Left forelimb (tissue), 1 donor: ENCODE data around the gene CGRRF1.

Experiments
- DNase-seq: peaks from one replicate; pipeline ENCODE4 v3.0.0-alpha.2; 2018; ENCODE audit warnings: low spot score

The CGRRF1 gene, protein sequence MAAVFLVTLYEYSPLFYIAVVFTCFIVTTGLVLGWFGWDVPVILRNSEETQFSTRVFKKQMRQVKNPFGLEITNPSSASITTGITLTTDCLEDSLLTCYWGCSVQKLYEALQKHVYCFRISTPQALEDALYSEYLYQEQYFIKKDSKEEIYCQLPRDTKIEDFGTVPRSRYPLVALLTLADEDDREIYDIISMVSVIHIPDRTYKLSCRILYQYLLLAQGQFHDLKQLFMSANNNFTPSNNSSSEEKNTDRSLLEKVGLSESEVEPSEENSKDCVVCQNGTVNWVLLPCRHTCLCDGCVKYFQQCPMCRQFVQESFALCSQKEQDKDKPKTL

DNA sequence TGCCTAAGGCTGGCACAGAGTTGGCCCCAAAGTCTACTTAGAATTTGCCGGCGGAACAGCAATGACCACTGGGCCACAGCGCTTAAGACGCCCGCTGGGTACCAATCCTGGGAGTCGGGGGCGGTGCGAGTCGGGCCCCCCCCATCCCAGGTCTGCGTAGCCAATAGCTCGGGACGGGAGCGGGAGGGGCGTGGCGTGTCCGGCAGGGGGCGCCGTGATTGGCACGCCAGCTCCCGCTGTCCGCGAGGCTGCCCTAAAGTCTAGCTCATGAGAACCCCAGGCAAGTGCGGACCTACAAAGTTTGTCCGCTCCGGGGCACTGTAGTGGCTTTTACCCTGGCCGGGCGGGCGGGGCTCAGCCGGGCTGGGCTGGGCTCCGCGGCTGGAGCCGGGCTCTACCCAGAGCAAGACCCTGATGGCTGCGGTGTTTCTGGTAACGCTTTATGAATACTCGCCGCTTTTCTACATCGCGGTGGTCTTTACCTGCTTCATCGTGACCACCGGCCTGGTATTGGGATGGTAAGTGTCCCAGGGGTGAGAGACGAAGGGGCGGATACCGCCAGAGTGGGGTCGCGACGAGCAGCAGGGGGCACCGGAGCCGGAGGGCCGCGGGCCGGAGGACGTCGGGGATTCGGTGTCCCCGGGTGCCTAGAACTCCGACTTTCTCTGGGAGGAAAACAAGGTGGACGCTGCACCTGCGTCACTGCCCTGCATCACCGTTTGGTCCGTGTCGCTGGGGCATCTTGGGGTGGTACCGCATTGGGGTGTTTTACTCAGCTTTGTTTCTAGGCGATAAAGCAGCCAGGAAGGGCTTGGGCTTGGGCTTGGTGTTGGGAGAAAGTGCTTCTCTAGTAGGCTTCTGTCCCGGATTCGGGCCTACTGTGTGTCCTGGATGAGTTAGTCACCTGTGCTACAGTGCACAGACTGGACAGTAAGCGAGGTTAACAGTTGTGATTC is at the start of gene CGRRF1:
CGRRF1 (plus strand) TSS at position 361 of the 956 bp plus-strand sequence; CDS start at position 415, 54 bp downstream.
- DNase-seq, result peak; percentile 98

DNA sequence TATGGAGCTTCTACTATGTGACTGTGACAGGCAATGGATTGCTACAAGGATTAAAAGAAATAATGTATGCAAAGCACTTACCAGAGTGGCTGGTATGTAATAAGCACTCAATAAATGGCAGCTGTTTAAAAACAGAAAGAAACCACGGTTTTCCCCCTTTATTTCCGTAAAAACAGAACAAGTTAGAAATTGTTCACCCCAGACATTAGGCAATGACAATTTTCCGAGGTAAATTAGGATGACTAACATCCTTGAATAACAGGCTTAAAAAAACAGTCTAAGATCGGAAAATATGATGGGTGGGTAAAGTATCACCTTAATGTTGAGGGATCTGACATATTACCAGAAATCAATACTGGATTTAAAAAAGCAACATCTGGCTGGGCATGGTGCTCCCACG is 47.7 kb upstream of the CGRRF1 start:
- no peak for DNase-seq

DNA sequence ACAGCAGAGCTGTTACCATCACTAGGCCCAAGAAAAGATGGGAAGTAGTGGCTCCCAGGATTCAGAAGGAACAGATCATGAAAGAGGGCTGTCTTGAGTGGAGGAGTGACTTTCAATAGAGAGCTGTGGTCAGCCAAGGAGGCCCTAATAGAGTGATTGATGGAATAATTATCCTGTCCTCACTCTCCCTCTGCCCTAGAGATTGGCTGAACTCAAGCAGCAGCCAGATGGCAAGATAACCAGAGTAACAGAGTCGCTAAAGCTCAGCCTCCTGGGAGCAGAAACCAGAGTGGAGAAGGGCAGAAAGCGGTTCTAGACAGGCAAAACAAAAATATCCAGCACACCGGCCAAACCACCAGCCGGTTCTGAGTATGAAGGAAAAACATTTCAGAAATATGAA is 44.1 kb upstream of the CGRRF1 start:
- DNase-seq, result no peak

DNA sequence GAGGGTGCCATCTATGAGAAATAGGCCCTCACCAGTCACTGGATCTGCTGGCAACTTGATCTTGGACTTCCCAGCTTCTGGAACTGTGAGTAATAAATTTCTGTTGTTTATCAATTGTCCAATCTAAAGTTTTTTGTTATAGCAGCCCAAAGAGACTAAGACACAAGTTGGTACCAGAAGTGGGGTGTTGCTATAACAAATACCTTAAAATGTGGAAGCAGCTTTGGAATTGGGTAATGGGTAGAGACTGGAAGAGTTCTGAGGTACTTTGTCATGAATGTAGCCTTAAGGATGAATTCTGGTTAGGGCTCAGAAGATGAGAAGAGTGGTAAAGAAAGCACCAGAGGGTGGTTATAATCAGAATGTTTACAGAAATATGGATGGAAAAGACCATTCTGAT is 42.4 kb upstream of the CGRRF1 start:
- no peak for DNase-seq

DNA sequence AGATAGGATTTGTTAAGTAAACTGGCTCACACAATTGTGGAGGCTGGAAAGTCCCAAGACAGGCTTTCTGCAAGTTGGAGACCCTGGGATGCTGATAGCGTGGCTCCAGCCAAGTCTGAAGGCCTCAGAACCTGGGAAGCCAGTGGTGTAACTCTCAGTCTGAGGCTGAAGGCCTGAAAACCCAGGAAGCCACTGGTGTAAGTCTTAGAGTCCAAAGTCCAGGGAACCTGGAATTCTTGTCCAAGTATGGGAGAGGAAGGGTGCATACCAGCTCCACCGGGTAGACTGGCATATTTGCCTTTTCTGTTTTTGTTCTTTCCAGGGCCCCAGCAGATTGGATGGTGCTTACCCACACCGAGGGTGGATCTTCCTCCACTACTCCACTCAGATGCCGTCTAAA is 39.0 kb upstream of the CGRRF1 start:
- no peak for DNase-seq

DNA sequence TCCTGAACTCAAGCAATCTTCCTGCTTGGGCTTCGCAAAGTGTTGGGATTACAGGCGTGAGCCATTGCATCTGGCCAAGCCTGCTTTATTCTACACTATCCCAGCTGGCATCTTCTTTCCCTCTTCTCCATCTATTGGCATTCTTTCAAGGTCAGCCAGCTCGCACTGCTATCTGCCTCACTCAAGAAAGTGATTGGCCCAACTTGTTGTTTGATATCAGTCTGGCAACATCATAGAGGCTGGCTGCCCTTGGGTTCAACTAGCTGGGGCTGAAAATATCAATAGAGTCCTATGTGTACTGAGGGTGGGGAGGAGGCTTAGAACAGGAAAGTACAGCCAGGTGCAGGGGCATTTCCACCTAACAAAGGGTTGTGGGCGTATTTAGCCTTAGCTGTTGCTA is 38.1 kb upstream of the CGRRF1 start:
- no peak for DNase-seq

DNA sequence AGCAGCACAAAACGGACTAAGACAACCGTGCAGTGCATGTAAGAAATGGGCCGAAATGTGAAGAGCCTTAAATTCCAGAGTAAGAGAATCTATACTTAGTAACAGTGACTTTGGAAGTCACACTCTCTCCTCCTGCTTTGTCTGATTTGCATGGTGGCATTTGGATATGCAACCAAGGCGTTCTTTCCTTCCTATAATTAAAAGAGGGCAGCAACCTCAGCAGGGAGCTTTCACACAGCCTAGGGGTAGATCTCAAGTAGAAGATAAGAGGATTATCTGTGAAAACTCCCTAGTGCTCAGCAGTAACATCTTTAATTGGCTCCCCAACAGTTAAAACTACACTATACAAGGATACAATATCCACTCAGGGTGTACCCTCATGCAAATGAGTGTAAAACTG is 37.4 kb upstream of the CGRRF1 start:
- DNase-seq, result no peak

DNA sequence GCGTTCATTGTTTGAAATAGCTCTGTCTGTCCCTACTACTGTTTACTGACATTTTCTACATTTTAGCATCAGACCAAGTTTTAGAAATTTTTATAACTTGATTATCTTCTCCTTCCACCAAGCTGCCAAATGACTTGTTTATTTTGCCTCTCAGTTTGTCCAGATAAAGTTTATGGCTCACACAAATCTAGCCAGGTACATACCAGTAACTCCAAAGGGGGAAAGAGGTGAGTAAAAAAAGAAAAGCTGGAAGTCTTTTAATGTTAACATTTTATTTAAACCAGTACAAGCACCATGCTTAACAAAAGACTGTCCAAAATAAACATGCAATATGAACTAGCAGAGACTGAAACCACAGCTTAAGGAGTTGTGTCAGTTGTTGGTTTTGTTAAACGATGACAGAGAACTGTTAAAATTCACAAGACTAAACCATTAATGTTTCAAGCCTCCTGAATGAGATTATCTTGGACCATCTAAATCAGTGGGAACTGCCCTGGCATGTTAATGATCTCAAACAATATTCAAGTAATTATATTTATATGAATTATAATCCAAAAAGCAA is 35.4 kb upstream of the CGRRF1 start:
- no peak for DNase-seq

DNA sequence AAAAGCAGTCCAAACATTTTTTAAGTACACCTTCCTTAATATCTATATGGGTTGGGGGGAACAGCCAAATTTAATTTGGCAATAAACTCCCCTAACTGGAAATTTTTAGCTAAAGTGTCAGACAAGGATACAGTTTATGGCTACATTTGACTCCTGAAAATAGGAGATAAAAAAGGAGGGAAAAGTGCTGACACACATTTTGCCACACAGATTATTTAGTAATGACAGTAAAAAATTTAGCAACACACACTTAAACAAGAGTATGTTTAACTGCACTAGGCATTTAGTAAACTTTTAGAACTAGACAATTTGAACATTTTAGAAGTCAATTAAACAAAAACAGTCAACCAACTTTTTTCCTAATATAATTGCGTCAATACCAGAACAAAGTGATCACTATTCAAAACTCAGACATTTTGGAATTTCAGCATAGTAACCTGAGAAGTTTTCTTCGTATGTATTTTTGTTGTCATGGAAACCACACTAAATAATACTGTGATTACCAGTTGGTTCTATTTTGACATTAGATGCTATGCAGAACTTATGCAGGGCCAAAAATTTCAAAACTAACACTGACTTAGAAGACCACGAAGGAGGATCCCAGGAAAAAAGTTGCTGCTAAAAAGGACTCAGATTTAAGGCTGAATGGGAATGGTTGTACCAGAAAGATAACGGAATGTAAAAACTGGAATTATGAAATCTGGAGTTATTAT is 34.4 kb upstream of the CGRRF1 start:
- DNase-seq, result no peak

DNA sequence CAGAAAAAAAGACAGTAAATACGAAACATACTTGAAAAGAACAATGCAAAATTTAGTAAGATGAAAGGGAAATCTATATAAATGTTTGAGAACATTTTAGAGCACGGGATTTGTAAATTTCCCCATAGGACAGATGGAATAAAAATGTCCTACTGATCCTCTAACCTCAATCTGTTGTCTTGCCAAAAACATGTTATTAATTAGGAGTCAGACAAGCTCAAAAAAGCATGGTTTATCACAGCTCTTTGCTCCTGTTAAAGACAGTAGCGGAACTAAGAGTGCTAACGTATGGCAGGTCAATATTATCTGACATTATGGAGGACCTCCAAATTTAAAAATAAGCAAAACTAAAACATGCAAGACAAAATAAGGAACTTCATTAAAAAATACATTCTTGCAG is 33.8 kb upstream of the CGRRF1 start:
- DNase-seq, result no peak

DNA sequence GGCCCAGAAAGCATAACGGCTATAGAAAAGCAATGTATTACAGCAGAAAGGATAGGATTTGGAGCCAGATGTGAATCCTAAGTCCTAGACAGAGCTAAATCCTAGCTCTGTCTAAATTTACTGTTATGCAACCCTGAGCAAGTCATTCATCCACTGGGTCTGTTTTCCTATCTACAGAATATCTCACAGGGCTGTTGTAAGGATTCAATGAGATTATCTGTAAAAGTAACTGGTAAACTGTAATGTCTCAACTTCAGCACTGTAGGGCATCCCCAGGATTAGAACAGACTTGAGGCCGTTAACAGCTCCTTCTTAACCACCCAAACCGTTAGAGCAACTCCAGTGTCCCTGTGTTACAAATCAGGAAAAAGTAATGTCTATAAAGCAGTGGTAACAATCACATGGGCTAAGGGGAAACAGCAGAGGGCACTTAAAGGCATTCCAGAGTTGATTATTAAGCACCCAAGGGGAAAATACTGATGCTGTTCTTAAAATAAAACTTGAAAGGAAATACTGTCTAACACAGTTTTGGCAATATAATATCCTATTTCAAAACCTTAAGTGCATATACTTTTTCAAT is 31.0 kb upstream of the CGRRF1 start:
- no peak for DNase-seq

DNA sequence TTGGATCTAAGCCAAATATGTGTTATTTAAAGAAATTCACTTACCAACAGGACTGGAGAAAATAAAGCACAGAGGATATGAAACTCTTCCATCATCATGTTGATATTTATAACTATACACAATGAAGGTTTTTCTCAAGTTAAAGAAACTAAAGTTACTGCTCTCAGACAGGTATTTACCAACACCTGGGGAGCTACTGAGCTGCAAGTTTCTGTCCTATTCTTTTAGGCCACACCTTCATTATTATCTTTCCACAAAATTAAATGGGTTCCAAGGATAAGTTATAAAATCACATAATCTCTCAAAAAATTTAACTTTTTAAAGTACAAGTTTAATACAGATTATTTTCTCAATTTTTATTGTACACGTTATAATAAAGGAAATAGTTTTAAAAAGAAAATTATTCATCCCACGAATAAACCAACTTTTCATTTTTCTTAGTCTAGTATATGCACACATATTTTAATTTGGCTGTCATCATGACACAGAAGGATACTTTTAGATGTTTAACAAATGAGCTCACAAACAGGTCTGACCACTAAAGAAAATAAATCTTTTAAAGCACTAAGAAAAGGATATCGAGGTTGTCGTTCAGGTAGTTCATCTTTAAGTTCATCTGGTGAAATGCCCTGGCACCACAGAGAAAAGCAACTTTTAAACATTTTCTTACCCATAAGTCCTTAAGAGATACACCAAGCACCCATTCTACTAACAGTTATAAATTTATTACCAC is 28.7 kb upstream of the CGRRF1 start:
- DNase-seq, result no peak

DNA sequence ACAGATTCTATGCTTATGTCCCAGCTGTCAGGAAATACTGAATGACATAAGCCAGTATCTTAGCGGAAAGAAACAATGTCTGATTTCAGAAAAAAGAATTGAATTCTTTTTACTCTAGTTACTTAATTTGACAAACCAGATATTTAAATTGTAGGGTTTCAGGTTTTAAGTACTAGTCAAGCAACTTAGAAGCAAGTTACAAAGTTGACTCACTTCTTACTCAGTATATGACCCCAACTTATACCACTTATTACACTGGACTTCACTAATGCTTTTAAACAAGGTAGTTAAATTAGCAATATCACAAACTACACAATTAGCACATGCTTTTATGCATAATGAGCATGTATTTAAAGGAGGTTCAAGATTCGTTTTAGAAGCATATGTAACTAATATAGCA is 28.0 kb upstream of the CGRRF1 start:
- DNase-seq, result no peak

DNA sequence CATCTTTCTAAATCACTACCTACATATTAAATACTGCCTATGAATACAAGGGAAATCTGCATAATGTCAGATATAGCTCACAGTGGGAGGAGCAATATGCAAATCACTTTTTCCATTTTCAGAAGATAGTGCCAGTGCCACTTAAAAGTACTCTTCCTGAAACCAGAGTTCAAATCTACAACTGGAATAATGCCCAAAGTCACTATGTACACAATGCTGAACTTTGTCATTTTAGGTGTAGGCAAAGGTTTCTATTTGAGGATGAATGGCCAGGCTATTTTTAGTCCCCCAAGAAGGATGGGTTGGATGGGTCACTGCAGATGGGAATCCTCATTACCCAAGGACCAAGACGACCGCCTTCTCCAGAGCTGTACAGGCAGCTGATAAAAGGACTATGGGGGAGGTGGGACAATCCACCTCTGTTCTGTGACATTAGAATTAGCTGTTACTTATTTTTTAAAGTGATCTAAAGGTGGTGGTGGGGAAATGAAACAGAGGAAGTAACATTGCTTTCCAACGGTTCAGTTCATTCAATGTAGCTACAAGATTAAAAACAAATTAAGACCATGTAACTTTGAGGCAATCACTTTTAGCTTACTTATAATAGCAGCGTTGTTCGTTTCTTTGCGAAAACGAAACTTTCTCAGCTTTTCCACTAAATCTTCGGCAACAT is 26.5 kb upstream of the CGRRF1 start:
- DNase-seq, result no peak

DNA sequence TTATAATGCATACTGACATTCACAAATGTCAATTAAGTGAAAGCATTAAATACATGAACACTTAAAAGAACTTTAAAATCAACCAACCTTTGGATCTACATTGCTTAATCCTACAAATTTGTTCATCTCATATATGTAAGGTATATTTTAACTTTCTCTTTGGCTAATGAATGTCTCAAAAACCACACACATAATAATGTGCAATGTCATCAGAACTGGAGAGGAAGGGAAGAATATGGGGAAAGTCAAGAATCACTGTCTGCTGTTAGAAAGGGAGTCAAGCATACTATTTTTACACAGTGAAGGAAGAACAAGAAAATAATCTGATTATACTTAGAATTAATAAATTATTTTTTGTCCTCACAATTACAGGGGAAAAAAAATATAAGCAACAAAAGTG is 25.9 kb upstream of the CGRRF1 start:
- DNase-seq, result no peak

DNA sequence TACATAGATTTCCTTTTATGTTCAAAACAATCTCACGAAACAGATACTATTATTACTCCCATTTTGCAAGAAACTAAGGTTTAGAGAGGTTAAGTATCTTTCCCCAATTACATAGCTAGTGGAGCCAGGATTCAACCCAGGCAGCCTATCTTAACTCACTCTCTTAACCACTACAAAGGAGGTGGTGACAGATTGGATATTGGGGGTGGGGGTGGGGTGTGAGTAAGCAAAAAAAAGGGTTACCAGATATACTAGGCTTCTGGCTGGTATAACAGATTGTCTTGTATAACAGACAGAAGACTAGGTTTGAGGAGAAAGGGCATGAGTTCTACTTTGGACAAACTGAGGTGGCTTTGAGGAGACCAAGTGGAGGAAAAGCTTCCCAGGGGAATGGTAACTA is 23.0 kb upstream of the CGRRF1 start:
- DNase-seq, result no peak

DNA sequence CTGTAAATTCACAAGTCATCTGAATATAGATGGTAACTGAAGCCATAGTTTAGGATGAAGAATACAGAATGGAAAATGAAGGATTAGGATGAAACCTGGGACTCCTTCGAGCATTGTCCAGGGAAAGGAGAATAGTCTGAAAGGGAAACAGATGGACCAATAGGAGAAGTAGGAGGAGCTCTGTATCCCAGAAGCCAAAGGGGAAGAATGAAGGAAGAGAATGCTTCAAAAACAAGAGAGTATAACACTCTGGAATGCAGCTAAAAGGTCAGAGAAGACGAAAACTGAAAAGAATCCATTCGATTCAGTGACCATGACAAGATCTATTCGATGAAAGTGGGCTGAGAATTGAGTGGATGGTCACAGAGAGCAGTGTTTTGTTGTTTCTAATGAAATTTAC is 21.9 kb upstream of the CGRRF1 start:
- DNase-seq, result no peak

DNA sequence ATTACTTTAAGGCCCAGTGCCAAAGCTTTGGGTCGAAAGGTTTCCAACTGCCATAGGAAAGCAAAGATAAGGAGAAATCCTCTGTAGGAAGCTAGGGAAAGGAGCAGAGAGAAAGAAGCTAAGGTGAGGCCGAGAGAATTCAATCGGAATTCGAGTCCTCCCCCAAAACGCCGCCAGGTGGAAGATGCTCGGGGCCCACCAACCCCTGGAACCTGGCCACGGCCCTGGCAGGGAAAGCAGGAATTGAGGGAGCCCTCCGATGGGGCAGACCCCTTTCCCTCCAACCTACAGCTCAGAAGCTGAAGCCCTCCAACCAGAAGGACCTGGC is 21.4 kb upstream of the CGRRF1 start:
- DNase-seq, result no peak

DNA sequence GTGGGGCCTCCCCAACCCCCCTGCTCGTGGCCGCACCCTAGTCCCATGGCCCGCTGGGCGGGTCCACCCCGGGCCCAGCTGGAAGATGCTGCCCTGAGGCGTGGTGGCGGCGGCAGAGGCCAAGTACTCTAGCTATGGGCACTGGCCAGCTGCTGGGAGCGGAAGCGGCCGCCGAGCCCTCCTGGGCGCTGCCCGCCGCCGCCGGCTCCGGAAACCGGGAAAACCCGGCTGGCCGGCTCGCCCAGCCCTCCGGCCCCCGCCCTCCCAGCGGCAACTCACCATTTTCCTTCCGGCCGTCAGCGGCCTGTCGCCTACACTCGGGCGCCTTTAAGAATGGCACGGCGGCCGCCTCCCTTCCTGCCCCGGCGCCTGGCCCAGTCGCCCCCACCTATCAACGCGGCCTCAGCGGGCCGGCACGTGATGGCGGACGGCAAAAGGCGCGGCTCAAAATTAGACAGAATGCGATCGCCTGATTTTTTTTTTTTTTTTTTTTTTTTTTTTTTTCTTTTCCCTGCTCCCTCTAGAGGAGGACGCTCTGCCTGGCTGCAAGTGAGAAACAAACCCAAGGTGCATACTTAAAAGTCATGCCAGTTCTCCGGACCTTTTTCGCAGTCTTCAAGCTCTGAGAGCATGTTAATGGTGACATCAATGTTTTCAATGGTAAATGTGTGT is 20.9 kb upstream of the CGRRF1 start, which contains the start of gene GMFB:
GMFB (minus strand) TSS at position 335 of the 672 bp plus-strand sequence; CDS start at position 282, 53 bp downstream.
- DNase-seq, result peak; percentile 93

DNA sequence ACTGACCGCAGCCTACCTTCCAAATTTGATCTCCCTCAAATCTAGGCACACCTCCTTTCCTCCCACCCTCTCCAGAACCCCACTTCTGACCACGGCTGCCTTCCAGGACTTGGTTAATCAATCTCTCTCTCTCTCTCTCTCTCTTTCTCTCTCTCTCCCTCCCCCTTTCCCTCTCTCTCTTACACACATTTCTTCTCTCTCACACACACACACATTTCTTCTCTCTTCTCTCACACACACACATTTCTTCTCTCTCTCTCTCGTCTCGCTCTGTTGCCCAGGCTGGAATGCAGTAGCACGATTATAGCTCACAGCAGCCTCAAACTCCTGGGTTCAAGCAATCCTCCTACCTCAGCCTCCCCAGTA is 20.4 kb upstream of the CGRRF1 start:
- no peak for DNase-seq
